HG03045 (cell line): ENCODE data around the gene MAP1LC3B.
"Not testable (repeated sequence)": the region's sequence is repeated elsewhere in the genome, so short reads cannot be mapped to it uniquely, and the experiment has no call there.

Source experiments
- ATAC-seq: cut with Tn5 transposase; IDR thresholded peaks from one replicate; pipeline ENCODE4 v1.9.1; 2021; ENCODE audit warnings: mild to moderate bottlenecking, moderate library complexity; ENCODE audit not compliant: unreplicated experiment

The MAP1LC3B gene

GRCh38 chr16:87360862-87361610 is 31.1 kb upstream of the MAP1LC3B start:
- ATAC-seq, result no peak

GRCh38 chr16:87361916-87362619 is 30.1 kb upstream of the MAP1LC3B start:
- ATAC-seq, result no peak

GRCh38 chr16:87362828-87363559 is 29.1 kb upstream of the MAP1LC3B start:
- not testable (repeated sequence) for ATAC-seq

GRCh38 chr16:87363771-87364455 is 28.2 kb upstream of the MAP1LC3B start:
- ATAC-seq, result no peak

GRCh38 chr16:87365021-87365713 is 27.0 kb upstream of the MAP1LC3B start:
- no peak for ATAC-seq

GRCh38 chr16:87366288-87366687 is 25.8 kb upstream of the MAP1LC3B start:
- ATAC-seq, result no peak

- no peak for ATAC-seq
These were observed 25.2 kb upstream of the MAP1LC3B start for GRCh38 chr16:87366930-87367329.

- ATAC-seq, result no peak
These were observed 24.6 kb upstream of the MAP1LC3B start for GRCh38 chr16:87367529-87367928.

- no peak for ATAC-seq
These were observed 23.9 kb upstream of the MAP1LC3B start for GRCh38 chr16:87368029-87368770.

- ATAC-seq, result no peak
These were observed 22.9 kb upstream of the MAP1LC3B start for GRCh38 chr16:87369117-87369765.

GRCh38 chr16:87369796-87370719 is 22.1 kb upstream of the MAP1LC3B start:
- no peak for ATAC-seq

GRCh38 chr16:87371261-87371866 is 20.8 kb upstream of the MAP1LC3B start:
- no peak for ATAC-seq

- ATAC-seq, result no peak
These were observed 19.8 kb upstream of the MAP1LC3B start for GRCh38 chr16:87372305-87372704.

- ATAC-seq, result no peak
These were observed 17.8 kb upstream of the MAP1LC3B start for GRCh38 chr16:87374313-87374712.

GRCh38 chr16:87375426-87376135 is 16.6 kb upstream of the MAP1LC3B start:
- no peak for ATAC-seq

- ATAC-seq, result no peak
These were observed 15.5 kb upstream of the MAP1LC3B start for GRCh38 chr16:87376660-87377059.

GRCh38 chr16:87379312-87379752 is 12.8 kb upstream of the MAP1LC3B start:
- not testable (repeated sequence) for ATAC-seq
